ENCODE results near the gene DVL2. TPM values are rescaled to one million over a fixed set of nuclear protein-coding genes. Genes with fewer than 3 reads are reported as not detected.

DVL2 gene
- total RNA-seq, 1 experiment from 2014 or later: 82.9 TPM

- Histone ChIP-seq H2AFZ (ENCODE audit: low read length) (no peak overlapping the region), H3K23me2 (ENCODE audit: insufficient read length, low read depth, low read length, poor library complexity, severe bottlenecking) (peaks cover 14% of the 10 kb centered on the region), H3T11ph (ENCODE audit: low read length) (no peak overlapping the region), H3K14ac (ENCODE audit: insufficient read depth, low read length) (no peak overlapping the region), H4K91ac (ENCODE audit: insufficient read length, low read depth, low read length) (no peak overlapping the region), H3K18ac (ENCODE audit: insufficient read length, low read depth, low read length) (no peak overlapping the region), H2BK12ac (ENCODE audit: insufficient read length, low read depth, low read length) (peak overlapping the region; percentile 55), H3K4me2 (ENCODE audit: insufficient read depth, insufficient read length, low read length) (no peak overlapping the region), H2BK5ac (ENCODE audit: insufficient read length, low read length) (no peak overlapping the region), H3K79me1 (ENCODE audit: insufficient read depth, low read depth, low read length, poor library complexity, severe bottlenecking) (no peaks in the 10 kb centered on the region), H2BK15ac (ENCODE audit: low read depth, low read length) (no peak overlapping the region), H4K5ac (ENCODE audit: insufficient read length, low read depth, low read length) (no peak overlapping the region), H3K4me1 (ENCODE audit: insufficient read depth, low read length) (no peaks in the 10 kb centered on the region; the same call in 1 of the 2 replicates), H3K56ac (ENCODE audit: insufficient read length, low read depth, low read length) (no peak overlapping the region), H3K79me2 (ENCODE audit: insufficient read depth, low read length) (peaks cover under 1% of the 10 kb centered on the region; the same call in 1 of the 2 replicates), H4K20me1 (ENCODE audit: control insufficient read depth, insufficient read depth, insufficient read length) (no peaks in the 10 kb centered on the region), H3K23ac (ENCODE audit: insufficient read length, low read depth, low read length) (no peak overlapping the region), H3K27me3 (ENCODE audit: insufficient read depth, low read length) (no peaks in the 10 kb centered on the region), H2BK120ac (ENCODE audit: low read depth, low read length, poor library complexity, severe bottlenecking) (no peak overlapping the region), H4K8ac (replicated peaks; ENCODE audit: insufficient read length, low read depth, low read length) (no peak overlapping the region), H2BK20ac (ENCODE audit: low read depth, low read length, poor library complexity, severe bottlenecking) (no peak overlapping the region), H3K9ac (ENCODE audit: extremely low read depth, insufficient read length, low read length) (no peak overlapping the region), H3K9me3 (ENCODE audit: control insufficient read depth, low read depth, low read length) (no peaks in the 10 kb centered on the region), H3K4ac (ENCODE audit: low read depth, low read length) (no peak overlapping the region), H2AK5ac (ENCODE audit: insufficient read length, low read length) (no peak overlapping the region), H3K27ac (ENCODE audit: insufficient read length, low read depth, low read length) (no peak overlapping the region)
- peaks cover under 1% of the 10 kb centered on the region; the same call in 1 of the 2 replicates for H3K27me3 Mint-ChIP-seq (ENCODE audit: low read depth)
- no peak for DNase-seq
- no peak for TF ChIP-seq CTCF (conservative IDR thresholded peaks at IDR 0.05)
- peak overlapping the region in 1 of 2 experiments; percentile 5; a peak in 1 of 5 replicates for H3K4me3 Mint-ChIP-seq
- H3K27ac Mint-ChIP-seq: peak overlapping the region in 1 of 3 experiments; percentile 73; a peak in 2 of 7 replicates
- no CpG with 5 or more reads among the region's 1 CpG for WGBS (ENCODE audit: extremely low coverage, insufficient read length, low lambda C conversion rate)
- peaks cover 0 to 4% (median 0%) of the 10 kb centered on the region in 3 experiments; a peak in 3 of 7 replicates for H3K36me3 Mint-ChIP-seq (ENCODE audit: insufficient read depth in 1 of 3, low read depth in 3 of 3)
- peaks cover 0 to 4% of the 10 kb centered on the region in 2 experiments; a peak in 1 of 5 replicates for H3K9me3 Mint-ChIP-seq
- H3K4me1 Mint-ChIP-seq: peaks cover 27 to 31% of the 10 kb centered on the region in 2 experiments
Measured at GRCh38 chr17:7266784-7267183, 32.5 kb upstream of the DVL2 start.

All from H9 (cell line).